ENCODE results near the gene TICAM1. TPM values are rescaled to one million over a fixed set of nuclear protein-coding genes. Genes with fewer than 3 reads are reported as not detected.

TICAM1 gene

DNA sequence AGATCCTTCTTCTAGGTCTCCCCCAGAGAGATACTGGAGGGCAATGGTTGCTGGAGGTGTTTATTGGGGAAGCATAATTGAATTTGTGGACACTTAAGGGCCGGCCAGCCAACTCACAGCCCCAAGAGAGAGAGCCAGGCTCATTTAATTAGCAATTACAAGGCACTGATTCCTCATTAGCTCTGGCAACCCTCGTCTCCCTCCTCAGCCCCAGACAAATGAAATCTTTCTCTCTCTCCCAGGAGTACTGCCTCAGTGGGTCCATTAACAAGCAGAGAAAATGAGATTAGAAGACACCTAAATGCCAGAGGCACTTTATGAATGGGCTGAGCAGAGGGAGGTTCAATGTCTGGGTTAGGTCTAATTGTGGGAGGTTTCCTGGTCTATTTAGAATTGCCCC, 58.9 kb downstream of the TICAM1 start:
- H3K4me3 ChIP-seq (ENCODE audit: low read length): no peak overlapping the region
- H3K27ac ChIP-seq (ENCODE audit: low read depth, low read length): no peak overlapping the region
- no peaks in the 10 kb centered on the region for H3K27me3 ChIP-seq (ENCODE audit: insufficient read depth, low read length, poor library complexity)

DNA sequence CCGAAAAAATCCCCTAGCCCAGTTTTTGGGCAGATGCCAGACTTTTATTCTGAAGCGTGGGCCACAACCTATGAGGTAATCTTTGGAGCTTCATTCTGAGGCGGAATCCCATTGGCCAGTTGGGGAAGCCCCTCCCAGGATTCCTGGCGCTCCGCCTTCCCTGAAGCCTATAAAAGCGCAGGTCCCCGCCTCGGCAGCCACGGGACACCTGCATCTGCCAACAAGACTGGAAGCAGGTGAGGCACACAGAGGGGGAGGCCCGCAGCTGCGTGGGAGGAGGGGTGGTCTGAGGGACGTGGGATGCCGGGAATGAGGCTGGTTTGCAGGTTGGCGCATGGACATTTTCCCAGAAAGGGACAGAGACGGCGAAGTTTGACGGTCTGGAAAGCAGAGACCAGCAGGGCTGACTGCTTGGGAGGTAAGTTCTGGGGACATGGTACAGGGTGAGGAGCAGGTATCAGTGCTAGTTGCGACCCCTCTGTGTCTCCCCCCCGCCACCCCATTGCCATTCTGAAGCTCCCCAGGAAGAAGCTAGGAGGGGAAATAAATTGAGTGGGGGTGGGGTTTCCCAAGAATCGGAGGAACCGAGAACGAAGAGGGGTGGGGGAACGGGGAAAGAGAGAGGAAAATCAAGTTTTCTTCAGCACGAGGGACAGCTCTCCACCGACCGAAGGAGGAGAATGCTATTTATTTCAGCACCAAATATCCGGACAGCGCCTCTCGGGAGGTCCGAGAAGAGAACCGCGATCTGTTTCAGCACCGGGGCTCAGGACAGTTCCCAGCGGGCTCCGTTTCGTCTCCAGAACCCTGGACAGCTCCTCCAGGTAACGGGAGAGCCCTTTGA, 62.4 kb downstream of the TICAM1 start:
- no peak overlapping the region for H4K5ac ChIP-seq (ENCODE audit: low read length)
- H3K79me2 ChIP-seq (ENCODE audit: control insufficient read depth, insufficient read depth, low read length): no peaks in the 10 kb centered on the region
- H3K4me2 ChIP-seq (ENCODE audit: low read length): no peak overlapping the region
- no peaks in the 10 kb centered on the region for H3K27me3 ChIP-seq (ENCODE audit: insufficient read depth, low read length, poor library complexity)
- WGBS (ENCODE audit: extremely low coverage, insufficient coverage, low lambda C conversion rate): no CpG with 5 or more reads among the region's 37 CpGs
- no peak overlapping the region for H2AK5ac ChIP-seq (ENCODE audit: low read length)
- DNase-seq: peak; percentile 93
- H3K23ac ChIP-seq (ENCODE audit: low read length): no peak overlapping the region
- H3K27ac ChIP-seq (ENCODE audit: low read depth, low read length): no peak overlapping the region
- H3K4me1 ChIP-seq (ENCODE audit: control insufficient read depth, low read depth, low read length): no peaks in the 10 kb centered on the region
- no peak overlapping the region for H2BK15ac ChIP-seq (replicated peaks; ENCODE audit: low read depth)
- H3K56ac ChIP-seq (ENCODE audit: low read length): no peak overlapping the region
- no peak overlapping the region for H4K8ac ChIP-seq (ENCODE audit: low read depth, low read length)
- H2BK120ac ChIP-seq (ENCODE audit: low read depth, low read length): no peak overlapping the region
- no peak overlapping the region for H3K18ac ChIP-seq (ENCODE audit: low read length)
- no peaks in the 10 kb centered on the region for H3K79me1 ChIP-seq (ENCODE audit: low read length)
- no peak overlapping the region for H3K4me3 ChIP-seq (ENCODE audit: low read length)
- no peak overlapping the region for H3K9ac ChIP-seq (ENCODE audit: low read length)
- H2BK5ac ChIP-seq (ENCODE audit: low read length): no peak overlapping the region
- H3K36me3 ChIP-seq (ENCODE audit: control insufficient read depth, insufficient read depth, low read length): no peaks in the 10 kb centered on the region
- no peak overlapping the region for H3K4ac ChIP-seq (ENCODE audit: low read depth, low read length)

More for the DNA sequence above, 58.9 kb downstream of the TICAM1 start:
- Histone ChIP-seq H3K4me2 (ENCODE audit: low read length) (no peak overlapping the region), H3K36me3 (ENCODE audit: control insufficient read depth, insufficient read depth, low read length) (no peaks in the 10 kb centered on the region), H2BK120ac (ENCODE audit: low read depth, low read length) (no peak overlapping the region), H2BK5ac (ENCODE audit: low read length) (no peak overlapping the region), H2BK15ac (replicated peaks; ENCODE audit: low read depth) (no peak overlapping the region), H3K9ac (ENCODE audit: low read length) (no peak overlapping the region), H3K56ac (ENCODE audit: low read length) (no peak overlapping the region), H3K4me1 (ENCODE audit: control insufficient read depth, low read depth, low read length) (no peaks in the 10 kb centered on the region), H4K8ac (ENCODE audit: low read depth, low read length) (no peak overlapping the region), H3K79me1 (ENCODE audit: low read length) (no peaks in the 10 kb centered on the region), H3K18ac (ENCODE audit: low read length) (no peak overlapping the region), H4K5ac (ENCODE audit: low read length) (no peak overlapping the region), H3K79me2 (ENCODE audit: control insufficient read depth, insufficient read depth, low read length) (no peaks in the 10 kb centered on the region), H3K4ac (ENCODE audit: low read depth, low read length) (no peak overlapping the region), H2AK5ac (ENCODE audit: low read length) (no peak overlapping the region), H3K23ac (ENCODE audit: low read length) (no peak overlapping the region)
- no peak for DNase-seq
- WGBS (ENCODE audit: extremely low coverage, insufficient coverage, low lambda C conversion rate): no CpG with 5 or more reads among the region's 2 CpGs

Small RNA genes lying within 50 kb of the gene (small RNA-seq; reads per million reads assigned to genes)
- gene MIR7-3 (ENCODE audit: insufficient read depth): not detected
